Epidermal melanocyte (primary cell): ENCODE results near the gene MED16.
"Not testable (repeated sequence)": the region's sequence is repeated elsewhere in the genome, so short reads cannot be mapped to it uniquely, and the experiment has no call there.

ENCODE experiments used
- DNase-seq: peaks from one replicate; pipeline ENCODE4 v3.0.0; 2011; ENCODE audit warnings: low spot score; ENCODE audit not compliant: insufficient read length

Gene MED16

GRCh38 chr19:889662-890295 lies 3.2 kb downstream of the MED16 start:
- no peak for DNase-seq

GRCh38 chr19:888581-889385 lies 4.2 kb downstream of the MED16 start:
- no peak for DNase-seq

GRCh38 chr19:887599-887998 lies 5.4 kb downstream of the MED16 start:
- no peak for DNase-seq

DNA sequence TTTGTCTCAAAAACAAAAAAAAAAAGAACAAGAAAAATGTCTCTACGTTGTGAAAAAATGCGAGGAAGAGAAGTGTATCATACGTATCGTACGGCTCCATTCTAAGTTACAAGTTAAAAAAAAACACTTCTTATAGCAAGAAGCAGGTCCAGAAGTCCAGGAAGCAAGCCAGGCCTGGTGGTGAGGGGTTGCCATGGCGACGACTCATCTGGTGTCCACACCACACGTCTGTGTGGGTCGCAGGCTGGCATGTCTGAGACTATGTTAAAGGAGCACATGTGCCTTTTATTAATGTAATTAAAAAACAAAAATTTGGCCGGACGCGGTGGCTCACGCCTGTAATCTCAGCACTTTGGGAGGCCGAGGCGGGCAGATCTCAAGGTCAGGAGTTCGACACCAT lies 5.9 kb downstream of the MED16 start:
- no peak for DNase-seq

- DNase-seq, result no peak
Observed at GRCh38 chr19:885536-886224, 7.3 kb downstream of the MED16 start.

DNA sequence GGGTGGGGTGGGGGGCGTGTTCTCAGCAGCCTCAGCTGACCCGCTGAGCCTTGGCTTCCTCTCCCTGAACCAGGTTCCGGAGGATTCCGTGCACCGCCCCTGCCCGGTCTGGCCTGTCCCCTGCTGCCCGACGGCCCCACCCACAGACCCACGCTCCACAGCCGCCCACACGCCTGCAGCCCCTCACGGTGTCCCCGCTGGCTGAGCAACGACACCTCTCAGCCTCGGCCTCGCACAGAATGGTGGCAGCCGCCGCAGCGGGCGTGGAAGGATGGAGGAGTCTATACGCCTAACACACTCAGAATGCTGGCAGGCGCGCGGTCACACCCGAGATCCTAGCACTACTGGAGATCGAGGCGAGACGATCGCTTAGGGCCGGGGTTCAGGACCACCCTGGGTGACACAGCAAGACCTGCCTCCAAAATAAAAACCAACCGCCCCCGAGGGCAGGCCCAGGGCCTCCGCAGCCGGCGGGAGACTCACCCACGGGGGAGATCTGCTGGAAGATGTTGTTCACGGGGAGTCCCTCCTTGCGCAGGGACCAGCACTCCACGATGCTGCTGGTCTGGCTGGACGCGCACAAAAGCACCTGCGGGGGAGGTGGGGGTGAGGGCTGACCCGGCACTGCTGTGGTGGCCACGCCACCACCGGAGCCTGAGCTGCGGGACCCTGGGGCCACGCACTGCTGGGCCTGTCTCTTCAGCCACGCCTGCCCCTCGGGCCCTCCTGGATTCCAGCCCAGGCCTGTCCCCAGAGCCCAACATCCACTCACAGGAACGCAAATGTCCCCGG lies 8.4 kb downstream of the MED16 start:
- DNase-seq, result no peak

DNA sequence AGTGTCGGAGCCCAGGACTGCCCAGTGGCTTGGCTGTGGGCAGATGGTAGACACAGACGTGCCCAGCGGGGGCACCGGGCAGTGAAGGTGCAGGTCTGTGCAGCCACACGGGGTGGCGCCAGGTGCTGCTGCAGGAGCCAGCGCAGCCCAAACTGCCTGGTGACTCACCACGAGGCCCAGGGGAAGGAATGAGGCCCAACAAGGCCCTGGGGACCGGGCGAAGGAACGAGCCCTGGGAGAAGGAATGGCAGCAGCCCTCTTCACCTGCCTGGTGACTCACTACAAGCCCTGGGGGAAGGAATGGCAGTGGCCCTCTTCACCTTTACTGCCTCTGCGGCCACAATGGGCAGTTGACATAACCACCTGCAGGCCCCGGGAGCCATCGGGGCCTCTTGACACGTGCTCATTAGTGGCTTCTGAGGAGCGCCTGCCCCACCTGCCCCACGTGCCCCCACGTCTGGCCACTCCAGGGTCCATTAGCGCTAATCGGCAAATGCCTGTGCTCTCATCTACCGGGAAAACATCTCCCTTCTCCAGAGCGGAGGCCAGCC lies 9.3 kb downstream of the MED16 start:
- DNase-seq, result no peak

DNA sequence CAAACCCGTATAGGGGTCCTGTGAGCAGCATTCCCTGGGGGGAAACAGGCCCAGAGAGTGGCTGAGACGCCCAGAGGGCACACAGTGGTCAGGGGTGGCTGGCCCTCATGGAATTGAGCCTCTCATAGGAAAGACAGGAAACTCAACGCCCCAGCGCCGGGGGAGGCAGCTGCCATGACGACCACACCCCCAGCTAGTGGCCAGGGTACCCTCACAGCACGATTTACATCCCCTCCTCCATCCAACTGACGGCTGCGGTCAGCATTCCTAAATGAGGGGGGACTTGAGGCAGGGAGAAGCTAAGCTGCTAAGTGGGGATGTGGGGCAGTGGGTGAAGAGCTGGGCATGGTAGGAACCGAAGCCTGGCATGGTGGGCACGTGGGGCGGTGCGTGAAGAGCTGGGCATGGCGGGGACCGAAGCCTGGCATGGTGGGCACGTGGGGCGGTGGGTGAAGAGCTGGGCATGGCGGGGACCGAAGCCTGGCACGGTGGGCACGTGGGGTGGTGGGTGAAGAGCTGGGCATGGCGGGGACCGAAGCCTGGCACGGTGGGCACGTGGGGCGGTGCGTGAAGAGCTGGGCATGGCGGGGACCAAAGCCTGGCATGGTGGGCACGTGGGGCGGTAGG lies 10.0 kb downstream of the MED16 start:
- DNase-seq, result no peak

GRCh38 chr19:881385-882071 lies 11.5 kb downstream of the MED16 start:
- no peak for DNase-seq

GRCh38 chr19:879711-880438 lies 13.1 kb downstream of the MED16 start:
- DNase-seq, result no peak

DNA sequence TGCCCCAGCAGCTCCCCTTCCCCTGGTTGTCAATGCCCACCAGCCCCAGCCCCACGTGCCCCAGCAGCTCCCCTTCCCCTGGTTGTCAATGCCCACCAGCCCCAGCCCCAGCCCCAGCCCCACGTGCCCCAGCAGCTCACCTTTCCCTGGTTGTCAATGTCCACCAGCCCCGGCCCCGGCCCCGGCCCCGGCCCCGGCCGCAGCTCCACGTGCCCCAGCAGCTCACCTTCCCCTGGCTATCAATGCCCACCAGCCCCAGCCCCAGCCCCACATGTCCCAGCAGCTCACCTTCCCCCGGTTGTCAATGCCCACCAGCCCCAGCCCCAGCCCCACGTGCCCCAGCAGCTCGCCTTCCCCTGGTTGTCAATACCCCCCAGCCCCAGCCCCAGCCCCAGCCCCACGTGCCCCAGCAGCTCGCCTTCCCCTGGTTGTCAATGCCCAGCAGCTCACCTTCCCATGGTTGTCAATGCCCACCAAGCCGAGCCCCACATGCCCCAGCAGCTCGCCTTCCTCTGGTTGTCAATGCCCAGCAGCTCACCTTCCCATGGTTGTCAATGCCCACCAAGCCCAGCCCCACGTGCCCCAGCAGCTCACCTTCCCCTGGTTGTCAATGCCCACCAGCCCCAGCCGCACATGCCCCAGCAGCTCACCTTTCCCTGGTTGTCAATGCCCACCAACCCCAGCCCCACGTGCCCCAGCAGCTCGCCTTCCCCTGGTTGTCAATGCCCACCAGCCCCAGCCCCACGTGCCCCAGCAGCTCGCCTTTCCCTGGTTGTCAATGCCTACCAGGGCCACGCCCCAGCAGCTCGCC lies 14.0 kb downstream of the MED16 start:
- not testable (repeated sequence) for DNase-seq

DNA sequence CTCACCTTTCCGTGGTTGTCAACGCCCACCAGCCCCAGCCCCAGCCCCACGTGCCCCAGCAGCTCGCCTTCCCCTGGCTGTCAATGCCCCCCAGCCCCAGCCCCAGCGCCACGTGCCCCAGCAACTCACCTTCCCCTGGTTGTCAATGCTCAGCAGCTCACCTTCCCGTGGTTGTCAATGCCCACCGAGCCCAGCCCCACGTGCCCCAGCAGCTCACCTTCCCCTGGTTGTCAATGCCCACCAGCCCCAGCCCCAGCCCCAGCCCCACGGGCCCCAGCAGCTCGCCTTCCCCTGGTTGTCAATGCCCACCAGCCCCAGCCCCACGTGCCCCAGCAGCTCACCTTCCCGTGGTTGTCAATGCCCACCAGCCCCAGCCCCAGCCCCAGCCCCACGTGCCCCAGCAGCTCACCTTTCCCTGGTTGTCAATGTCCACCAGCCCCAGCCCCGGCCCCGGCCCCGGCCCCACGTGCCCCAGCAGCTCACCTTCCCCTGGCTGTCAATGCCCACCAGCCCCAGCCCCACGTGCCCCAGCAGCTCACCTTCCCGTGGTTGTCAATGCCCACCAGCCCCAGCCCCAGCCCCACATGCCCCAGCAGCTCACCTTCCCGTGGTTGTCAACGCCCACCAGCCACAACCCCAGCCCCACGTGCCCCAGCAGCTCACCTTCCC lies 14.9 kb downstream of the MED16 start:
- not testable (repeated sequence) for DNase-seq

GRCh38 chr19:876780-877314 lies 16.1 kb downstream of the MED16 start:
- no peak for DNase-seq

GRCh38 chr19:876089-876488 lies 16.9 kb downstream of the MED16 start:
- no peak for DNase-seq

- DNase-seq, result no peak
Observed at GRCh38 chr19:875265-875879, 17.6 kb downstream of the MED16 start.

DNA sequence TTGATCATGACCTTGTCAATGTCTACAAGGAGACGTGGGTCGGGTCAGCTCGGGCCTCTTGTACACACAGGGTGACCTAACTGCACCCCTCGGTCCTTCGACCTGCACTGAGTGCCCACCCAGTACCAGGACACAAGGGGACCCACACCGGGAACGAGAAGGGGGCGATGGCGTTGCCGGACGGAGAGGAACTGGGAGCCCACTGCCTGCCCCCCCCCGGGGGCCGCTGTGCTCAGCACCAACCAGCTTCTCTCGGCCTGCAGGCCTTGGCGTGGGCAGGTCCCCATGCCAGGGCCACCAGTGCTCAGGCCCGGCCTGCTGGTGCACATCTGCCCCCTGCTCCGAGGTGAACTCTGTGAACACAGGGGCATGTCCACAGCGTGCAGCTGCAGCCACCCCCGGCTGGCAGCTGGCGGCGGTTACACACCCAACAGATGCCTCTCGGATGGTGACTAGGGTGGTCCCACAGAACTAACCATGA lies 19.4 kb downstream of the MED16 start:
- no peak for DNase-seq

GRCh38 chr19:873084-873483 lies 19.9 kb downstream of the MED16 start:
- DNase-seq, result peak; percentile 42
